BJ (cell line): Measurements from ENCODE around the gene EPHB2. TPM values are rescaled to one million over a fixed set of nuclear protein-coding genes. Genes with fewer than 3 reads are reported as not detected.

ENCODE experiments used
- CTCF ChIA-PET: fragments of 350-600 bp; formaldehyde crosslinking; extraction: SDS; loops from one replicate; lab custom pipeline; 2021; ENCODE audit warnings: antibody characterized with exemption, inconsistent platforms; lab: Yijun Ruan, JAX
- POLR2A ChIA-PET: fragments of 300-600 bp; sonication (Branson Sonifier 250); formaldehyde crosslinking; extraction: SDS; loops from one replicate; lab custom pipeline; 2021; ENCODE audit warnings: antibody characterized with exemption; lab: Charles Lee
- DNase-seq: peaks from one replicate; pipeline ENCODE4 v3.0.0-alpha.2; 2011; ENCODE audit warnings: low read depth
- H3K27me3 ChIP-seq: 2 replicates; pipeline ENCODE4 v1.6.0; 2011; ENCODE audit warnings: low read length; ENCODE audit not compliant: control insufficient read depth, insufficient read depth
- H3K36me3 ChIP-seq: 2 replicates; pipeline ENCODE4 v1.5.1; 2011; ENCODE audit warnings: low read length; ENCODE audit not compliant: control insufficient read depth, insufficient read depth
- H3K4me3 ChIP-seq: 2 replicates; pipeline ENCODE4 v1.5.1; 2011; ENCODE audit warnings: low read depth, mild to moderate bottlenecking, control low read depth, low read length
- CTCF ChIP-seq: IDR thresholded peaks from 2 replicates; pipeline ENCODE4 v1.5.1; 2011; ENCODE audit warnings: low read depth, mild to moderate bottlenecking, control low read depth, inconsistent platforms, low read length, moderate library complexity; ENCODE audit not compliant: insufficient read depth
- polyA plus RNA-seq: library from polyadenylated mRNA; depleted of rRNA; stranded (reverse); fragments of >200 nt; gene quantifications from 2 replicates; pipeline ENCODE4 v1.2.3, GENCODE V29; 2011

The EPHB2 gene
- polyA plus RNA-seq, 1 experiment = 8.7 TPM

- ChIA-PET POLR2A (no interaction called here), CTCF (no interaction called here)
- Histone ChIP-seq H3K4me3 (no peak overlapping the region), H3K27me3 (no peaks in the 10 kb centered on the region), H3K36me3 (no peaks in the 10 kb centered on the region)
- no peak for DNase-seq
- TF ChIP-seq CTCF = no peak
Observed at GRCh38 chr1:22829309-22829989, 118.8 kb downstream of the EPHB2 start.

GRCh38 chr1:22830041-22830566 lies 119.5 kb downstream of the EPHB2 start:
- ChIA-PET CTCF (interaction anchor here (1.0 to 1.1 kb wide), 2 partner anchors 21 to 59 kb away, joined by 3 read pairs; no protein-coding TSS in a partner anchor), POLR2A (no interaction called here)

GRCh38 chr1:22830757-22831340 lies 120.2 kb downstream of the EPHB2 start:
- H3K36me3 ChIP-seq = no peaks in the 10 kb centered on the region
- no peaks in the 10 kb centered on the region for H3K27me3 ChIP-seq
- no peak for DNase-seq
- H3K4me3 ChIP-seq = no peak overlapping the region
- CTCF ChIA-PET = interaction anchor here (1.0 to 1.1 kb wide), 2 partner anchors 22 to 58 kb away, joined by 3 read pairs; no protein-coding TSS in a partner anchor
- POLR2A ChIA-PET = no interaction called here
- TF ChIP-seq CTCF = no peak

More at GRCh38 chr1:22830041-22830566, 119.5 kb downstream of the EPHB2 start:
- Histone ChIP-seq H3K4me3 (no peak overlapping the region), H3K36me3 (no peaks in the 10 kb centered on the region), H3K27me3 (no peaks in the 10 kb centered on the region)
- TF ChIP-seq CTCF = no peak
- no peak for DNase-seq

- POLR2A ChIA-PET = no interaction called here
- CTCF ChIA-PET = interaction anchor here (0.7 to 1.3 kb wide), 3 partner anchors 30 to 128 kb away, joined by 3 to 5 read pairs (median 4); no protein-coding TSS in a partner anchor
- DNase-seq = peak; percentile 66
- Histone ChIP-seq H3K36me3 (no peaks in the 10 kb centered on the region), H3K4me3 (no peak overlapping the region), H3K27me3 (no peaks in the 10 kb centered on the region)
- TF ChIP-seq CTCF = no peak
Observed at GRCh38 chr1:22831729-22832413, 121.2 kb downstream of the EPHB2 start.

DNA sequence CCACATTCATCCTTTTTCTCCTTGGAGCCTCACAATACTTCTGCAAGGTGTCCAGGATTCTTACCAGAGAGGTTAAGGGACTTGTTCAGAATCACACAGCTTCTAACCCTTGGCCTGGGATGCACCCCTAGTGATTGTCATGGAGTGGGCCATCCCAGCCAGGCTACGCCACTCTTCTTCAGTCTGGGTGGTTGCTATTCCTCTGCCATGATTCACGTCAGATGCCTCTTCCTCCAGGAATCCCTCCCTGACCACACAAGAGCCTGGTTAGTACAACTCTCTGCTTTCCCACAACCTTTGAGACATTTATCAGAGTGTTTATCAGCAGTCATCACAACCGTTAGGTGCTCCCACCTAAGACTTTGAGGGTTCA lies 121.8 kb downstream of the EPHB2 start:
- Histone ChIP-seq H3K4me3 (no peak overlapping the region), H3K36me3 (no peaks in the 10 kb centered on the region), H3K27me3 (no peaks in the 10 kb centered on the region)
- ChIA-PET POLR2A (no interaction called here), CTCF (interaction anchor here (0.7 to 1.3 kb wide), 3 partner anchors 29 to 128 kb away, joined by 3 to 5 read pairs (median 4); no protein-coding TSS in a partner anchor)
- no peak for DNase-seq
- no peak for TF ChIP-seq CTCF
